Activated CD4-positive, alpha-beta T cell treated with anti-CD3 and anti-CD28 coated beads, Interleukin-2, Interleukin-6, amounts not matched to agents 100 ng/mL and 50 ng/mL, durations not matched to agents 16 hours and 8 hours (primary cell): ENCODE measurements around the gene HNRNPA3.
"Not testable (repeated sequence)": the region's sequence is repeated elsewhere in the genome, so short reads cannot be mapped to it uniquely, and the experiment has no call there.

Experiments
- DNase-seq: peaks from one replicate; pipeline ENCODE4 v3.0.0-alpha.2; 2020

The HNRNPA3 gene

DNA sequence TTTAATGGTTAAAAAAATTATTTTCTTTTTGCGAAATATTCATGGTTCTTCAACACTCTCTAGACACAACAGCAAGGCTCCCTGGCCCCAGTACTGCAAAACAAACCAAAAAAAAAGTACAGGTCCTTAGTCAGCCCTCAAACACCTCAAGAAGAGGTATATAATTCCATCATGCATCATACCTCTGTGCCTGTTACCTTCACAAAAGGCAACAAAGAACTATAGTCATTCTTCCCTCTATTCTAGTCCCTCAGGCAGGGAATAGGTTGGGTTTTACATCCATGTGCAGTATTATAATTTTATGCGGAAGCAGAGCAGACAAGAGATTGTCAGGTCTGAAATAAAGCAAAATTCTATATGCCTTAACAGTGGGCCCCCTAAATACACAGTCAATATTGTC is 43.4 kb downstream of the HNRNPA3 start:
- no peak for DNase-seq

GRCh38 chr2:177256695-177257094 is 44.1 kb downstream of the HNRNPA3 start:
- peak; percentile 26 for DNase-seq

GRCh38 chr2:177257471-177257870 is 44.9 kb downstream of the HNRNPA3 start:
- no peak for DNase-seq

GRCh38 chr2:177258059-177258458 is 45.5 kb downstream of the HNRNPA3 start:
- DNase-seq, result no peak

- DNase-seq, result no peak
Observed at GRCh38 chr2:177260379-177260778, 47.8 kb downstream of the HNRNPA3 start.

DNA sequence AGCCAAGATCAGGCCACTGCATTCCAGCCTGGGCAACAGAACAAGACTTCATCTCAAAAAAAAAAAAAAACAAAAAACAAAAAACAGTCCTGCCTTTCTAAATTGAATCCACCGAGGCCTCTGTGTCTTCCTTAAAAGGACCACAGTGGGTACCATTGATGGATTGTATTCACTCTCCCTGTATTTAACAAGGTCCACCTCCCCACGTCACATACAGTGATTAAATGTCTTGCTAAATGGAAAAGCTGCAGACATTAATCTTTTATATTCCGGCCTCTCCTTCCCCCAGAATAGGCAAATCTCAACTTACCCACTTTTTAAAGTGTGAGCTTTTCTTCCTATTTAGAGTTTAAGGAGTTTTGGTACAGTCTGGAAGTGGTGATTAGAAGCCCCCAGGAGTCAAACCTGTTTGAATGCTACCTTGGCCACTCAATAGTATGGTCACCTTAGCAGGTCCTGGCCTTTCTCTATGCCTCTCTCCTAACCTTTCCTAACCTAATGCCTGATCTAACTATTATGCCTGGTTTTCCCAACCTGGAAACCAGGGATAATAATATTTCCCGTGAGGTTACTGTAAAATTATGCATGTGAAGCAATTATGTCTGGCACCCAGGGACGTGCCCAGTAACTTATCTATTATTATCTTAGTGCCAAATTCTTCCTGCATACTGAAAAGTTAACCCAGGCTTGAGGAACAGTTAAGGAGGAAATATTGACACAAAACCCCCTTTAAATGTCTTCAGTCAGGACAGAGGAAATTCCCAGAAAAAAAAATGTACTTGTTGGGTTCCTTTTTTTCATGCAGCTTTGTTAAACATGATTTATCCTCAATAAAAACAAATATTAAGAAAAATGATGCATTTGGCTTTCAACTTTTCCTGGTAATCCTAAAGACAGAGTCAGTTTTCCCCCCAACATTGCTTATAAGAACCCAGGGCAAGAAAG is 48.8 kb downstream of the HNRNPA3 start:
- no peak for DNase-seq

- DNase-seq, result no peak
Observed at GRCh38 chr2:177262092-177262491, 49.5 kb downstream of the HNRNPA3 start.

DNA sequence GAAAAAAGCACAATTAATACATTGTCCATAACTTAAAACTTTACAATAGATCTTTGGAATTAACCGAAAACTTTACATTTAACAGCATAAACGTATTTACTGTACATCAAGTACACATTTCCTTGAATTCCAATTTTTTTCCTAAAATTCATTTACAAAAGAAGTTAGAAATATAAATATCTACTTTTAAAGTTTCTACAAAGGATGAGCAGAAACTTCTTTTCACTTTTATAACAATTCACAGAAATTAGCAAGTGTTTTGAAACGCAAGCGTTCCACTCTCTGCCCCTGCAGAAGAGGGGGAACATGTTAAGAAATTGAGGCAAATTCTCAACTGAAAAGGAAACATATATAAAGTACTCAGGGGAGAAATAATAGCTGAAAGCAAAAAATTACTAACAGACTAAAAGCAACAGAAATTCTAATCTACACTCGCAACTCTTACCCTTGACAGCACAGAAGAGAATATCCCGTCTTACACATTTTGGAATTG is 50.4 kb downstream of the HNRNPA3 start:
- DNase-seq, result no peak

GRCh38 chr2:177263451-177264208 is 51.0 kb downstream of the HNRNPA3 start:
- peak; percentile 94 for DNase-seq

GRCh38 chr2:177264209-177264692 is 51.7 kb downstream of the HNRNPA3 start:
- DNase-seq, result no peak

GRCh38 chr2:177264693-177265587 is 52.3 kb downstream of the HNRNPA3 start, which contains the start of gene NFE2L2:
TSS of gene NFE2L2 (minus strand) at chr2:177264727. CDS start at chr2:177264576, 151 bp downstream.
- DNase-seq, result peak; percentile 93

- peak; percentile 60 for DNase-seq
Observed at GRCh38 chr2:177265824-177266817, 53.5 kb downstream of the HNRNPA3 start.

GRCh38 chr2:177266955-177267354 is 54.4 kb downstream of the HNRNPA3 start:
- DNase-seq, result not testable (repeated sequence)

DNA sequence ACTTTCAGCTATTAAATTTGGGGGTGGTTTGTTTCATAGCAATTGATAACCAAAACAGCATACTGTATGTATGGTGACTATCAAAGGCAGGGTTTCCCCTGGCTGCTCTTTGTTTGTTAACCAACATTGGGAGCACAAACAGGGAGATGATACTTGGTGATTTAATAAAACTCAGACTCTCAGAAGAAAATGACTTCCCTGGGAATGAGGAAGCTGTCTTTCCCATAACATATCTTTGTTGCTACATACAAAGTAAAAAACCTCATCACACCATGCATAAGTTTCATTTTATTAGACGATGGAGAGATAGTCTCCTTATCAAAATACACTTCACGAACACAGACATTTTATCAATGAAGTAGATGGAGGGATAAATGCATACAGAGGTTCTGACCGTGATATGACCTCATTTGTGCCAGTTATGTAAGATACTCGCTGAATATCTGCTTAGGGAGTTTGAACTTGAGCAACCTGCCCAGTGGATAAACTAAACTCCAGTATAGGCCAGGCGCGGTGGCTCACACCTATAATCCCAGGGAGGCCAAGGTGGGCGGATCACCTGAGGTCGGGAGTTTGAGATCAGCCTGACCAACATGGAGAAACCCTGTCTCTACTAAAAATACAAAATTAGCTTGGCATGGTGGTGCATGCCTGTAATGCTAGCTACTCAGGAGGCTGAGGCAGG is 55.7 kb downstream of the HNRNPA3 start:
- no peak for DNase-seq

- DNase-seq, result no peak
Observed at GRCh38 chr2:177268901-177269300, 56.3 kb downstream of the HNRNPA3 start.

- no peak for DNase-seq
Observed at GRCh38 chr2:177270531-177270930, 57.9 kb downstream of the HNRNPA3 start.

DNA sequence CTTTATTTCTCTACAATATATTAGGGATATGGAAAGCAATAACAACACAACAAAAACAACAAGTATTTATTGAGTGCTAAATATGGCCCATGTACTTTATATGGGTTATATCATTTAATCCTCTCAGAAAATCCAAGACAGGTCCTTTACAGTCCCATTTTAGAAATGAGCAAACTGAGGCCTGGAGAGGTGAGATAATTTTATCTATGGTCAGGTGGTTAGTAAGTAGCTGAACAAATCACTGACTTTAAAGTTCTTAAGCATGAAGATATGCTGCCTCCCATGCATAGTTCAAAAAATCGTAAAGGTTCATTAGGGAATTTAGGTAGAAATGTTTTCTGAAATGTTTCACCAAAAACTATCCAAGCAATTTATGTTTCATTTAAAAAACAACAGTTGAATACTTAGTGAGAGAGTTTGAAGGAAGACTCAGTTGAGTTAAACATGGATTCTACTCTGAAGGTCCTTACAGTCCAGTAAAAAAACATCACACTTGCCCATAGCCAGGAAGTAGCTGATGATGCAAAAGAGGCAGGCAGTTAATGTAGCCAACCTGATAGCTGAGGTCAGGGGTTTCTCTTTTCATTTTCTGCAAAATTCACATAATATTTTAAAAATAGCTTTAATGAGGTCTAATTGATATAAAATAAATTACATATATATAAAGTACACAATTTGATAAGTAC is 59.5 kb downstream of the HNRNPA3 start:
- no peak for DNase-seq

DNA sequence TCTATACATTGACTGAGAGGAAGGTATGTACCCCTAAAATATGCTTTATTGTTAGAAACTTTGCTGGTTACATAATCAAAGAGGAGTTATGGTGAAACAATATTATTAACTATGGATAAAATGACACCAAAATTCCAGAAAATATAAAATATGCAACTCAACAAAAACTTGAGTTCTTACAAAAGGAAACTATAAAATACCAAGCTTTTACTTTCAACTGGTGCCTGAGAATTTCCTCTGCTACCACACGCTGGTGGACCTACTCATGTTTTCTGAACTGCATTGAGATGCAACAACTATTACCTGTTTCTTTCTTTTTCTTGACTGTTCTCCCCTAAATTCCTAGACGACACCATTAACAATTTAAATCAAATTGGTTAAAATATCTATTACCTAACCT is 60.2 kb downstream of the HNRNPA3 start:
- no peak for DNase-seq

DNA sequence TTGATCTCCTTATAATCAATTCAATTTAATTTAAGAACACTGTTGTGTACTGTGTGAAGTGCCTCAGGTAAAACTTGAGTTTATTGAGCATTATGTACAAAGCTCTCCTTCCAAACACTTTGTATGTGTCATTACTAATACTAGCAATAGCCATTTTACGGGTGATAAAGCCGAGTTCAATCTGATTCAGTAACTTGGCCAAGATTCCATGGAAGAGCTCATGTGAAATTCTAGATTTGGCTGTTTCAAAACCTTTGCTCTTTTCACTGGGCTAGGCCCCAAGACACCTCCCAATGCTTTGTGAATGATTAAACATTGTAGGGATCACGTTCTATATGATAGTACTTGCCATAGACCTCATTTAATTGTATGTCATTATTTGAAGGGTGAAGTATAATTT is 60.8 kb downstream of the HNRNPA3 start:
- no peak for DNase-seq
